ENCODE data around the gene SURF1. TPM values are rescaled to one million over a fixed set of nuclear protein-coding genes. Genes with fewer than 3 reads are reported as not detected.
"Not testable (repeated sequence)": the region's sequence is repeated elsewhere in the genome, so short reads cannot be mapped to it uniquely, and the experiment has no call there.

SURF1 gene
- total RNA-seq, 1 donor from 2014 or later, result 33.0 TPM

- H3K36me3 Mint-ChIP-seq (ENCODE audit: low read depth); DNase-seq (ENCODE audit: low spot score); H3K27me3 Mint-ChIP-seq (ENCODE audit: low read depth); H3K4me1 Mint-ChIP-seq (ENCODE audit: low read depth); H3K27ac Mint-ChIP-seq; intact Hi-C loops (cut with micrococcal nuclease); H3K9me3 Mint-ChIP-seq; H3K4me3 Mint-ChIP-seq (ENCODE audit: low read depth): not testable (repeated sequence)
These were observed 36.0 kb upstream of the SURF1 start for GRCh38 chr9:133392308-133392707.

- H3K27me3 Mint-ChIP-seq (ENCODE audit: low read depth); H3K4me3 Mint-ChIP-seq (ENCODE audit: low read depth); H3K9me3 Mint-ChIP-seq; H3K27ac Mint-ChIP-seq; DNase-seq (ENCODE audit: low spot score); H3K36me3 Mint-ChIP-seq (ENCODE audit: low read depth); H3K4me1 Mint-ChIP-seq (ENCODE audit: low read depth); intact Hi-C loops (cut with micrococcal nuclease): not testable (repeated sequence)
These were observed 35.2 kb upstream of the SURF1 start for GRCh38 chr9:133391449-133391848.

- Mint-ChIP-seq H3K27ac (no peak overlapping the region), H3K4me3 (ENCODE audit: low read depth) (no peak overlapping the region), H3K4me1 (ENCODE audit: low read depth) (no peaks in the 10 kb centered on the region), H3K36me3 (ENCODE audit: low read depth) (no peaks in the 10 kb centered on the region), H3K27me3 (ENCODE audit: low read depth) (no peaks in the 10 kb centered on the region), H3K9me3 (no peaks in the 10 kb centered on the region)
- no peak for DNase-seq (ENCODE audit: low spot score)
- intact Hi-C loops (cut with micrococcal nuclease), result no loop called here
These were observed 34.4 kb upstream of the SURF1 start for GRCh38 chr9:133390713-133391112.

GRCh38 chr9:133389562-133389961 is 33.3 kb upstream of the SURF1 start:
- H3K27me3 Mint-ChIP-seq (ENCODE audit: low read depth), result no peaks in the 10 kb centered on the region
- H3K27ac Mint-ChIP-seq, result no peak overlapping the region
- DNase-seq (ENCODE audit: low spot score), result no peak
- H3K4me1 Mint-ChIP-seq (ENCODE audit: low read depth), result no peaks in the 10 kb centered on the region
- intact Hi-C loops (cut with micrococcal nuclease), result no loop called here
- no peaks in the 10 kb centered on the region for H3K9me3 Mint-ChIP-seq
- no peak overlapping the region for H3K4me3 Mint-ChIP-seq (ENCODE audit: low read depth)
- no peaks in the 10 kb centered on the region for H3K36me3 Mint-ChIP-seq (ENCODE audit: low read depth)

- Mint-ChIP-seq H3K4me3 (ENCODE audit: low read depth) (no peak overlapping the region), H3K36me3 (ENCODE audit: low read depth) (no peaks in the 10 kb centered on the region), H3K27me3 (ENCODE audit: low read depth) (no peaks in the 10 kb centered on the region), H3K27ac (no peak overlapping the region), H3K4me1 (ENCODE audit: low read depth) (no peaks in the 10 kb centered on the region), H3K9me3 (no peaks in the 10 kb centered on the region)
- DNase-seq (ENCODE audit: low spot score), result no peak
- intact Hi-C loops (cut with micrococcal nuclease), result no loop called here
These were observed 32.8 kb upstream of the SURF1 start for GRCh38 chr9:133389025-133389557.

- no peak overlapping the region for H3K4me3 Mint-ChIP-seq (ENCODE audit: low read depth)
These were observed 31.4 kb upstream of the SURF1 start for GRCh38 chr9:133387680-133388079.

GRCh38 chr9:133386338-133386737 is 30.1 kb upstream of the SURF1 start:
- Mint-ChIP-seq H3K4me1 (ENCODE audit: low read depth) (no peaks in the 10 kb centered on the region), H3K9me3 (no peaks in the 10 kb centered on the region), H3K36me3 (ENCODE audit: low read depth) (no peaks in the 10 kb centered on the region), H3K27me3 (ENCODE audit: low read depth) (no peaks in the 10 kb centered on the region), H3K4me3 (ENCODE audit: low read depth) (no peak overlapping the region), H3K27ac (no peak overlapping the region)
- DNase-seq (ENCODE audit: low spot score), result no peak
- intact Hi-C loops (cut with micrococcal nuclease), result no loop called here

More at GRCh38 chr9:133387680-133388079, 31.4 kb upstream of the SURF1 start:
- Mint-ChIP-seq H3K4me1 (ENCODE audit: low read depth) (no peaks in the 10 kb centered on the region), H3K27ac (no peak overlapping the region), H3K27me3 (ENCODE audit: low read depth) (no peaks in the 10 kb centered on the region), H3K9me3 (no peaks in the 10 kb centered on the region), H3K36me3 (ENCODE audit: low read depth) (no peaks in the 10 kb centered on the region)
- intact Hi-C loops (cut with micrococcal nuclease), result no loop called here
- no peak for DNase-seq (ENCODE audit: low spot score)

- no peak for DNase-seq (ENCODE audit: low spot score)
- Mint-ChIP-seq H3K36me3 (ENCODE audit: low read depth) (no peaks in the 10 kb centered on the region), H3K27ac (no peak overlapping the region), H3K9me3 (no peaks in the 10 kb centered on the region), H3K27me3 (ENCODE audit: low read depth) (no peaks in the 10 kb centered on the region), H3K4me1 (ENCODE audit: low read depth) (no peaks in the 10 kb centered on the region), H3K4me3 (ENCODE audit: low read depth) (no peak overlapping the region)
- intact Hi-C loops (cut with micrococcal nuclease), result no loop called here
These were observed 29.2 kb upstream of the SURF1 start for GRCh38 chr9:133385452-133385851.

GRCh38 chr9:133384736-133385321 is 28.5 kb upstream of the SURF1 start:
- Mint-ChIP-seq H3K4me1 (ENCODE audit: low read depth) (no peaks in the 10 kb centered on the region), H3K9me3 (no peaks in the 10 kb centered on the region), H3K27ac (no peak overlapping the region), H3K4me3 (ENCODE audit: low read depth) (no peak overlapping the region), H3K27me3 (ENCODE audit: low read depth) (no peaks in the 10 kb centered on the region), H3K36me3 (ENCODE audit: low read depth) (no peaks in the 10 kb centered on the region)
- intact Hi-C loops (cut with micrococcal nuclease), result no loop called here
- DNase-seq (ENCODE audit: low spot score), result no peak

GRCh38 chr9:133383438-133383837 is 27.2 kb upstream of the SURF1 start:
- no peaks in the 10 kb centered on the region for H3K36me3 Mint-ChIP-seq (ENCODE audit: low read depth)
- intact Hi-C loops (cut with micrococcal nuclease), result no loop called here
- H3K27me3 Mint-ChIP-seq (ENCODE audit: low read depth), result no peaks in the 10 kb centered on the region
- no peaks in the 10 kb centered on the region for H3K4me1 Mint-ChIP-seq (ENCODE audit: low read depth)
- no peak overlapping the region for H3K27ac Mint-ChIP-seq
- H3K9me3 Mint-ChIP-seq, result no peaks in the 10 kb centered on the region
- no peak for DNase-seq (ENCODE audit: low spot score)
- no peak overlapping the region for H3K4me3 Mint-ChIP-seq (ENCODE audit: low read depth)

GRCh38 chr9:133382507-133383141 is 26.3 kb upstream of the SURF1 start:
- H3K27me3 Mint-ChIP-seq (ENCODE audit: low read depth), result no peaks in the 10 kb centered on the region
- no peak overlapping the region for H3K4me3 Mint-ChIP-seq (ENCODE audit: low read depth)
- no peak for DNase-seq (ENCODE audit: low spot score)
- H3K36me3 Mint-ChIP-seq (ENCODE audit: low read depth), result no peaks in the 10 kb centered on the region
- H3K9me3 Mint-ChIP-seq, result no peaks in the 10 kb centered on the region
- no peaks in the 10 kb centered on the region for H3K4me1 Mint-ChIP-seq (ENCODE audit: low read depth)
- intact Hi-C loops (cut with micrococcal nuclease), result no loop called here
- H3K27ac Mint-ChIP-seq, result no peak overlapping the region

- intact Hi-C loops (cut with micrococcal nuclease), result no loop called here
- no peaks in the 10 kb centered on the region for H3K4me1 Mint-ChIP-seq (ENCODE audit: low read depth)
- H3K9me3 Mint-ChIP-seq, result no peaks in the 10 kb centered on the region
- H3K4me3 Mint-ChIP-seq (ENCODE audit: low read depth), result no peak overlapping the region
- H3K36me3 Mint-ChIP-seq (ENCODE audit: low read depth), result no peaks in the 10 kb centered on the region
- no peak for DNase-seq (ENCODE audit: low spot score)
- H3K27me3 Mint-ChIP-seq (ENCODE audit: low read depth), result peaks cover 2% of the 10 kb centered on the region
- no peak overlapping the region for H3K27ac Mint-ChIP-seq
These were observed 24.4 kb upstream of the SURF1 start for GRCh38 chr9:133380734-133381133.

- Mint-ChIP-seq H3K9me3 (no peaks in the 10 kb centered on the region), H3K27ac (no peak overlapping the region), H3K27me3 (ENCODE audit: low read depth) (peaks cover 2% of the 10 kb centered on the region), H3K4me3 (ENCODE audit: low read depth) (no peak overlapping the region), H3K36me3 (ENCODE audit: low read depth) (peaks cover 8% of the 10 kb centered on the region), H3K4me1 (ENCODE audit: low read depth) (no peaks in the 10 kb centered on the region)
- intact Hi-C loops (cut with micrococcal nuclease), result loop anchor here (10.0 kb wide), 2 partner anchors 235 to 345 kb away; partner anchors contain the start of gene GTF3C5
- DNase-seq (ENCODE audit: low spot score), result no peak
These were observed 23.1 kb upstream of the SURF1 start for GRCh38 chr9:133379153-133380086.
